Measurements from ENCODE around the gene NDUFS7.

The NDUFS7 gene

DNA sequence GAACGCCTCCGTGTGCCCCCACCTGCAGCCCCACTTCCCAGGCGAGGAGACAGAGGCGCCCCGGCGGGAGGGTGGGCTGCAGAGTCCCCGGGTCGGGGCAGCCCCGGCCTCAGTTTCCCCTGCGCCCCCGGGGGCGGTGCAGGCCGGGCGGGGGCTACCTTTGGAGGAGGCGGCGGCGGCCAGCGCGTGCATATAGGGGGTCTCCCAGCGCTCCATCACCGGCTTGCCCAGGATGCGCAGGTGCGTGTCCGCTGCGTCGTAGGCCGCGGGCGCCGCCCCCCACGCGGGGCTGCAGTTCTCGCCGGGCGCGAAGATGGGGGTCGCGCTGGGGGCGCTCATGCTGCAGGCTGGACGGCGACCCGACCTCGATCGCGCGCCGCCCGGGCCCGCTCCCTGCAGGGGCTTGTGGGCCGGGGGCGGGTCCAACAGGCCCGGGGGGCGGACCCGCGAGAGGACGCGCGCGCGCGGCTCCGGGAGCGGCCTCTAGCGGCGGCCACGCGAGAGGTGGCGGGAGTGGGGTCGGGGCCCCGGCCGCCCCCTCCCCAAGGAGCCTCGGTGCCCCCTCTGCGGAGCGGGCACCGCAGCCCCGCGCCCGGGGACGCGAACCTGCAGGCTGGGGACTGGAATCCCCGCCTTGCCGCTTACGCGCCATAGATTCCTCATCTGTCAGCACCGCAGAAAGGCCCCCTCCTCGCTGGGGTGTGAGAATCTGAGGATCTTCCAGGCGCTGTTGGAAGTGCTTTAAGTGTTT is 17.6 kb downstream of the NDUFS7 start, which contains the start of gene GAMT:
GAMT (minus strand) TSS at position 405 of the 751 bp plus-strand sequence; CDS start at position 339, 66 bp downstream.
- peak; percentile 48 for DNase-seq

GRCh38 chr19:1401889-1402217 is 18.1 kb downstream of the NDUFS7 start:
- DNase-seq, result no peak

- no peak for DNase-seq
These were observed 18.8 kb downstream of the NDUFS7 start for GRCh38 chr19:1402411-1403070.

DNA sequence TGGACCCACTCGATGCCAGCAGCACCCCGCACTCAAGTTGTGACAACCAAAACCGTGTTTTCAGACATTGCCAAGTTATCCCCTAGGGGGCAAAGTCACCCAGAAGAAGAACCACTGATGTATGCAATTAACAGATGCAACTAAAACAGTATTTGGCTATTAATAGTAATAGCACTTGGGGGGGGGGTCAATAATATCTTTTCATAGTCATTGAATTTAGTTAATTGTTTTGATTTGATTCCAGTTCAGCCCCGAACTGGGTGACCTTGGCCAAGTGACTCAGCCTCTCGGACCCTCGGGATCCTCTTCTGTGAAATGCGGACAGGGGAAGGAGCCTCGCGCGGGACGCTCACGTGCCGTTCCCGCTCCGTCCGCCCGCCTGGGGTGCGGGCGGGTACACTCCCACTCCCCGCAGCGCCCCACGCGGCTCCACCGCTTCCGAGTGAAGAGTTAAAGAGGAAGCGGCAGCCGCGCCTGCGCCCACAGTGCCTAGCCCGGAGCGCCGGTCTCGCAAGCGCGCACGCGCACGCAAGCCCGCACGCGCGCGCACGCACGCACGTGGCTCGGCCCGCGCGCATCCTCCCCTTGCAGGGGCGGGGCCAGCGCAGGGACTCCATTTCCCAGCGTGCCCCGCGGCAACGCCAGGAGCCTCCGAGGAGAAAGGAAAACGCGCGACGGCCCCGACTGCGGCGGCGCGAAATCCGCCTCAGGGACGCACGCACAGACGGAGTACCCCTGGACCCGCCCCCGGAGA is 23.2 kb downstream of the NDUFS7 start:
- DNase-seq, result peak; percentile 98

GRCh38 chr19:1407528-1408299 is 24.0 kb downstream of the NDUFS7 start, which contains the start of gene DAZAP1:
Gene DAZAP1, plus strand, starts transcription at chr19:1407586. Its CDS starts 188 bp downstream, at chr19:1407774.
- DNase-seq, result no peak

- DNase-seq, result peak; percentile 33
These were observed 24.8 kb downstream of the NDUFS7 start for GRCh38 chr19:1408300-1409203.

DNA sequence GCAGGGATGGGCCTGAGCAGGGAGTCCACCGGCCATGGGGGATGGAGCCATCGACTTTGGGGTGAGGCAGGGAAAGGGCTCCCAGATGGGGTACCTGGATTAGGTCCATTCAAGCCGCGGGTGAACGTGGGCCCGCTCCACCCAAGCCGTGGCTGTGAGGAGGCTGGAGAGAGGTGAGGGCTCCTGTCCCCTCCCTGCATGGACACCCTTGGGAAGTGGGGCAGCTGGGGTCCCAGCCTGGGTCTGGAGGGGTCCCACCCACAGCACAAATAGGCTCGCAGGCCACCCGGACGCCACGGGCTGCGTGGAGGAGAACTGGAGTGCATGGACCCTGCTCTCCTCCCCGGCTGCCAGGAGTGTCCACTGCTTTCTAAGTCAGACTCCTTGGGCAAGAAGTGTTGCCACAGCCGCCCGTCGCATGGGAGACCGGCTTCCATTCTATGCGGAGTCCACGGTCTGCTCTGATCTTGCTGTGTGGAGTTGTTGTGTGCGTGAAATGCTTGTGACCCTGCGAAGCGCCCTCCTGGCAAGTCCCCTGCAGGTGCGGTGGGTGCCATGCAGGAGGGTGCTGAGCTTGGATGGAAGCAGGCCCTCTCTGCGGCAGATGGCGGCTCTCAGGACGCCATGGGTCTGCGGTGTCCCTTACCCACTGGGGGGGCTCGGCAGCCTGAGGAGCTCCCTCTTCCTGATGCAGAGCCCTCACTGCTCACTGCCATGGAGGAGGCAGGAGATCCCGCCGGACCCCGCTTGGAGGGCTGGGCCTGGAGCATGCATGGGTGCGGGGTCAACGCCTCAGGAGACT is 25.7 kb downstream of the NDUFS7 start:
- DNase-seq, result no peak

DNA sequence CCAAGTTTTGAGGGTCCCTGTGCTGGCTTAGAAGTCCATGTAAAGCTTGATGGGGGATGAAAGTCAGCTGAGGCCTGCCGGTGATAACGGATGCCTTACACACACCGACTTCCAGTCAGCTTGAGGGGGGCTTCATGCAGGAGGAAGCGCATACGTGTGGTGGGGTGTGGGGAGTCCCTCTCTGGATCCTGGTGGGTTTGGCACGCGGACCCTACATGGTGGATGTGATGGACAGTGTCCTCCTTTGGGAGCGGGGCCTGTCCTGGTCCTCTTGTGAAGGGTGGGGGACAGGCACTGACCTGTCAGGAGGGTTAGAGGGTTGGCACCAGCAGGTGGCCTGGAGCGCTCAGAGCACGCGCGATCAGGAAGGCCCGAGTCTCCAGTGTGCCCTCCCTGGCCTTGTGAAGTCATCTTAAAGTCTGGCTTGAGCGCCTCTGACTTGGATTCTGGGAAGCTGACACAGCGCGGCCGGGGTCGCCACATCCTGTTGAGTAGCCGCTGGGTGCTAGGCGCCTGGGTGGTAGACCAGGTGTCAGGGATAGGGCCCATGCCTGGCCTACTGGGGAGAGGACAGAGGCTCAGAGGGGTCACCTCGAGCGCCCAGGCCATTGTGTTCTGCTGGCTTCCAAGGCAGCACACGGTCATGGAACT is 26.6 kb downstream of the NDUFS7 start:
- DNase-seq, result no peak

GRCh38 chr19:1410789-1411188 is 27.1 kb downstream of the NDUFS7 start:
- DNase-seq, result no peak

GRCh38 chr19:1411255-1412191 is 27.8 kb downstream of the NDUFS7 start:
- DNase-seq, result peak; percentile 89

- no peak for DNase-seq
These were observed 28.7 kb downstream of the NDUFS7 start for GRCh38 chr19:1412323-1412923.

DNA sequence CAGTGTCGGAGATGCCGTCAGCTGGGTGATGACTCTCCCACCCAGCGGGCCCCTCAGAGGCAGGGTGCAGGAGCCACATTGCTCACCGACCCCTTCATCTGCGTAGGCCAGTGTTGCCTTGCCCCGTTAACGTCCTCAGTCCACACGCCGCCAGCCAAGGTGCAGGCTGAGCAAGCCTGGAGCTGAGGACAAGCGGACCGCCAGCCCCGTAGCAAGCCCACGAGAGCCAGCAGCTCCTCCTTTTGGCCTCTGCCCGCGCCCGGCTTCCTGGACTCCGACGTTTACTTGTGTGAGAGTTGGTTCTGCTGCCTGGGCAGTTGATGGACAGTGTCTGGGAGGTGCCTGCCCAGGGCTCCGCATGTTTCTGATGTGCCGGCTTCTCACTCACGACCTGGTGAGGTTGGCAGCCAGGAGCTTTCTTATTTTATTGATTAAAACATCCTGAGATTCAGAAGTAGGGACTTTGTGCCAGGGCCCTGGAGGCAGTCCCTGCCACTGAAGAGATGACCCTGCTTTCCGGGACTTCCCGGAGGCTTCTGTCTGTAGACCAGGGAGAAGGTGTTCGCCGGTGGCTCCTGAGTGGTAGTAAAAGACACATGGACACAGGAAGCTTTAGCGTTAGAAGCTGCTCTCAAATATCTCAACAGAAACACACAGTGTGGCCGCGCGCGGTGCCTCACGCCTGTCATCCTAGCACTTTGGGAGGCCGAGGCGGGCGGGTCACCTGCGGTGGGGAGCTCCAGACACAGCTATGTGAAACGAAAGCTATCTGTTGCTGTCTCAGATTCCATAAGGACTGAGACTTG is 29.5 kb downstream of the NDUFS7 start:
- no peak for DNase-seq

DNA sequence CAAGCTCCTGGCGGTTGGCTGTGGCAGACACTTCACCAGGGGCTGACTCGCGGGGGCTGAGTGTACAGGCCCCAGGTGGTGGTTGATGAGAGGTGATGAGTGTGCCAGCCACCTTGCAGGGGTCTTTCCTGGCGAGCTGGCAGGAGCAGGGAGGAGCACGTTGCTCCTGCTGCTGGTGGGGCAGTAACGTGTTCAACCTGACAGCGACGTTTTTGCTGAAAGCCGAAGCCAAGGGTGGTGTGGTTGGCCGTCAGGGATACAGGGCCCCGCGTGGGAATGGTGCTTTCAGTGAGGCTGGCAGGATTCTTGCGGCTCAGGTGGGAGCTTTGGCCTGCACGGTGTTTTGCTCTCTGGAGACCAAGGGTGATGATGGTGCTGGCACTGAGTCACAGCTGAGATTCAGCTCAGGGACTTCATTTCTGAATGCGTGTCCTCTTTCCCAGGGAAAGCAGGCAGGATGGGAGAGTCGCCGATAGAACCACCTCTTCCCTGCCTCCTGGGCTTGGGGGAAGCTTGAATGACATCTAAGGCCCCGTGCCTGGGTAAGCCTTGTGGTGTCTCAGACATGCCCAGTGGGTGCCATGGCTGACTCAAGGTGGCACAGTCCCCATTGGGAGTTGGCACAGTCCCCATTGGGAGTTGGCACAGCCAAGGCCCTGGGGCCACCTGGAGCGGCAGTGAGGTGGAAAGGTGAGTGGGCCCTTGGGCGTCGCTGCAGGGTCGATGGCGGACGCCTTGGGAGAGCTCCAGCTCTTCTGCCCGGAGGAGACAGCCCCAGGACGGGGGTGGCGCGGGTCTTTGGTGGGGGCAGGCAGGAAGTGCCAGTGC is 32.5 kb downstream of the NDUFS7 start:
- DNase-seq, result no peak

- DNase-seq, result peak; percentile 18
These were observed 33.4 kb downstream of the NDUFS7 start for GRCh38 chr19:1417145-1417544.

DNA sequence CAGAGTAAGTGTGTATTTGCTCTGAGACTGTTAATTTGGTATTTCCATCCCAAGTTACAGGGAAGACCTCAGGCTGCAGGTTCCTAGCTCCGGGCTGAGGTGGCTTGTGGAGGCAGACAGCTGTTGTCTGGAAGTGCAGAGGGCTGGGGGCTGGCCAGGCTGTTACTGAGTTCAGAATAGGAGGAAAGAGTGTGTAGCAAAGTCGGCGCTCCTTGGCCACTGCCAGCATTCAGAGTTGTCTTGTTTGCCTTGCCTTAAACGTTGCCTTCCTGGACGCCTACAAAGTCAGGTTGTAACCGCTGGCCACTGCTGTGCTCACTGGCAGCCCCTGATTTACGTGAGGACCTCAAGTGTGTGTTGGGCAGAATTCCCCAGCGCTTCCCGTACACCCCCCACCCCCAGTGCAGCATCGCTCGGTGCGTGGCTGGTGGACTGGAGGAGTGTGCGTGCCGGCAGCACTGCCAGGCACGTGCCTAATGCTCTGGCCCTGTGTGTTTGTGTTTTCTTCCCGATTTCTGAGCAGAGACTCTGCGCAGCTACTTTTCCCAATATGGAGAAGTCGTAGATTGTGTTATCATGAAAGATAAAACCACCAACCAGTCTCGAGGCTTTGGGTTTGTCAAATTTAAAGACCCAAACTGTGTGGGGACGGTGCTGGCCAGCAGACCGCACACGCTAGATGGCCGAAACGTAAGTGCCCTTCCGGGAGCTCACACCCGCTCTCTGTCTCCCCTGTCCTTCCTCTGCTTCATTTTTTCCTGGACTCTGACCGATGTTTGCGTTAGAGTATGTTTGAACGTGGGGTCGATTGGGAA is 34.2 kb downstream of the NDUFS7 start:
- DNase-seq, result no peak

DNA sequence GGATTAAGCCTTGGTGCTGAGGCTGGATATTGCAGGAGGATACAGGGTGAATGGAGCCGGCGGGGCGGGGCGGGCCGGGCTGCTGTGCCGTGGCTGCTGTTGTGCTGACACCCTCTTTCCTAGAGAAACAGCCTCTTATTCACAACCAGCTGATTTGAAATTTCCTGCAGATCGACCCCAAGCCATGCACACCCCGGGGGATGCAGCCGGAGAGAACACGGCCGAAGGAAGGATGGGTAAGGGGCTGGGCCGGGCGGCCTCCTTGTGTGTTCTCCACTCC is 34.7 kb downstream of the NDUFS7 start:
- DNase-seq, result no peak

All from midbrain (tissue), 1 donor.